PC-3 (cell line): ENCODE data around the gene GPR152. TPM values are rescaled to one million over a fixed set of nuclear protein-coding genes. Genes with fewer than 3 reads are reported as not detected.

ENCODE experiments used
- ATAC-seq: fragments of 200-7000 bp; cut with Tn5 transposase; 2 replicates; pipeline ENCODE4 v1.9.1; 2020; ENCODE audit warnings: mild to moderate bottlenecking, moderate library complexity
- BruUV-seq: library from RNA; stranded (reverse); fragments of 400-500 nt; replicated peaks from 2 replicates; lab custom pipeline; 2021; lab: Mats Ljungman, UMichigan
- CTCF ChIA-PET: fragments of 300-600 bp; sonication (Branson Sonifier 250); formaldehyde crosslinking; loops from one replicate; lab custom pipeline; 2022; ENCODE audit warnings: antibody characterized with exemption; lab: Charles Lee
- POLR2A ChIA-PET: fragments of 300-600 bp; sonication (Branson Sonifier 250); formaldehyde crosslinking; loops from one replicate; lab custom pipeline; 2022; ENCODE audit warnings: antibody characterized with exemption; ENCODE audit not compliant: unreplicated experiment; lab: Charles Lee
- DNase-seq: peaks from one replicate; pipeline ENCODE4 v3.0.0-alpha.2; 2015
- H2AFZ ChIP-seq: fragments of 300-600 bp; sonication (generic); 2 replicates; pipeline ENCODE4 v1.6.0; 2016; ENCODE audit warnings: antibody characterized with exemption, low read length
- H3F3A ChIP-seq: fragments of 300-600 bp; sonication (generic); one replicate; pipeline ENCODE4 v1.6.0; 2017; ENCODE audit warnings: antibody characterized with exemption, low read length, control low read depth, mild to moderate bottlenecking; ENCODE audit not compliant: unreplicated experiment
- H3K27ac ChIP-seq: fragments of 300-600 bp; sonication (generic); 2 replicates; pipeline ENCODE4 v1.5.1; 2016; ENCODE audit warnings: mild to moderate bottlenecking, low read length
- H3K27me3 ChIP-seq: fragments of 300-600 bp; sonication (generic); 2 replicates; pipeline ENCODE4 v1.6.1; 2016; ENCODE audit warnings: low read length, mixed read lengths
- H3K36me3 ChIP-seq: fragments of 300-600 bp; sonication (generic); 2 replicates; pipeline ENCODE4 v1.6.1; 2016; ENCODE audit warnings: low read depth, mixed run types, low read length, mixed read lengths
- H3K4me1 ChIP-seq: fragments of 300-600 bp; sonication (generic); 2 replicates; pipeline ENCODE4 v1.5.1; 2016; ENCODE audit warnings: low read length; ENCODE audit not compliant: insufficient read depth
- H3K4me2 ChIP-seq: fragments of 300-600 bp; sonication (generic); 2 replicates; pipeline ENCODE4 v1.6.0; 2016; ENCODE audit warnings: low read length
- H3K4me3 ChIP-seq: fragments of 300-600 bp; sonication (generic); 2 replicates; pipeline ENCODE4 v1.5.1; 2016; ENCODE audit warnings: mild to moderate bottlenecking, low read length, mixed read lengths
- H3K79me2 ChIP-seq: fragments of 300-600 bp; sonication (generic); 2 replicates; pipeline ENCODE4 v1.6.1; 2017; ENCODE audit warnings: low read length, mixed read lengths
- H3K9ac ChIP-seq: fragments of 300-600 bp; sonication (generic); 2 replicates; pipeline ENCODE4 v1.6.0; 2016; ENCODE audit warnings: mild to moderate bottlenecking, low read length
- H3K9me2 ChIP-seq: fragments of 300-600 bp; sonication (generic); replicated peaks from 2 replicates; pipeline ENCODE4 v1.6.1; 2016; ENCODE audit warnings: mixed run types, low read length, mixed read lengths
- H3K9me3 ChIP-seq: fragments of 300-600 bp; sonication (generic); 2 replicates; pipeline ENCODE4 v1.6.1; 2016; ENCODE audit warnings: low read length, mixed read lengths
- H4K20me1 ChIP-seq: fragments of 300-600 bp; sonication (generic); 2 replicates; pipeline ENCODE4 v1.6.1; 2016; ENCODE audit warnings: low read length, mixed read lengths
- EZH2 ChIP-seq: fragments of 300-600 bp; sonication (generic); IDR thresholded peaks from one replicate; pipeline ENCODE4 v1.6.1; 2017; ENCODE audit warnings: antibody characterized with exemption, mild to moderate bottlenecking, low read length; ENCODE audit not compliant: unreplicated experiment
- EZH2phosphoT487 ChIP-seq: fragments of 300-600 bp; sonication (generic); IDR thresholded peaks from 2 replicates; pipeline ENCODE4 v1.6.1; 2018; ENCODE audit warnings: mild to moderate bottlenecking, antibody characterized with exemption, low read length, borderline replicate concordance
- intact Hi-C: fragments of 100-400 bp; cut with micrococcal nuclease; formaldehyde crosslinking; loops from 2 replicates; pipeline ENCODE4 v1.9.0; 2023
- total RNA-seq: library from RNA; depleted of rRNA; stranded (reverse); fragments of >200 nt; gene quantifications from 2 replicates; pipeline ENCODE4 v1.2.3, GENCODE V29; 2014
- TF ChIP-seq, protein P1 (sequence below): fragments of 300-600 bp; sonication (generic); conservative IDR thresholded peaks from 2 replicates; pipeline ENCODE4 v1.5.1; 2017; ENCODE audit warnings: antibody characterized with exemption, low read depth, mild to moderate bottlenecking, low read length

GPR152 gene
- total RNA-seq, 1 experiment from 2014 or later: not detected

GRCh38 chr11:67420147-67420645 is 32.3 kb downstream of the GPR152 start:
- POLR2A ChIA-PET: interaction anchor here (1.2 kb wide), 1 partner anchor 19 kb away, joined by 5 read pairs; the partner anchor contains the start of gene PPP1CA
- no TSS peak for BruUV-seq
- Histone ChIP-seq H3K79me2 (no peaks in the 10 kb centered on the region), H3K9ac (peak overlapping the region; percentile 62; the same call in 1 of the 2 replicates), H3K27ac (no peak overlapping the region), H3F3A (no peaks in the 10 kb centered on the region), H3K9me2 (no peaks in the 10 kb centered on the region), H3K9me3 (no peaks in the 10 kb centered on the region), H3K4me1 (peaks cover 13% of the 10 kb centered on the region; the same call in 1 of the 2 replicates), H3K4me3 (peak overlapping the region; percentile 73), H3K4me2 (peak overlapping the region; percentile 90), H2AFZ (peak overlapping the region; percentile 85; the same call in 1 of the 2 replicates), H3K36me3 (no peaks in the 10 kb centered on the region), H4K20me1 (no peaks in the 10 kb centered on the region), H3K27me3 (no peaks in the 10 kb centered on the region)
- no peak for ATAC-seq
- CTCF ChIA-PET: interaction anchor here (1.7 kb wide), 1 partner anchor 18 kb away, joined by 6 read pairs; the partner anchor contains the start of gene PPP1CA
- no peak for TF ChIP-seq EZH2phosphoT487
- TF ChIP-seq EZH2: no peak
- TF ChIP-seq, protein P1, sequence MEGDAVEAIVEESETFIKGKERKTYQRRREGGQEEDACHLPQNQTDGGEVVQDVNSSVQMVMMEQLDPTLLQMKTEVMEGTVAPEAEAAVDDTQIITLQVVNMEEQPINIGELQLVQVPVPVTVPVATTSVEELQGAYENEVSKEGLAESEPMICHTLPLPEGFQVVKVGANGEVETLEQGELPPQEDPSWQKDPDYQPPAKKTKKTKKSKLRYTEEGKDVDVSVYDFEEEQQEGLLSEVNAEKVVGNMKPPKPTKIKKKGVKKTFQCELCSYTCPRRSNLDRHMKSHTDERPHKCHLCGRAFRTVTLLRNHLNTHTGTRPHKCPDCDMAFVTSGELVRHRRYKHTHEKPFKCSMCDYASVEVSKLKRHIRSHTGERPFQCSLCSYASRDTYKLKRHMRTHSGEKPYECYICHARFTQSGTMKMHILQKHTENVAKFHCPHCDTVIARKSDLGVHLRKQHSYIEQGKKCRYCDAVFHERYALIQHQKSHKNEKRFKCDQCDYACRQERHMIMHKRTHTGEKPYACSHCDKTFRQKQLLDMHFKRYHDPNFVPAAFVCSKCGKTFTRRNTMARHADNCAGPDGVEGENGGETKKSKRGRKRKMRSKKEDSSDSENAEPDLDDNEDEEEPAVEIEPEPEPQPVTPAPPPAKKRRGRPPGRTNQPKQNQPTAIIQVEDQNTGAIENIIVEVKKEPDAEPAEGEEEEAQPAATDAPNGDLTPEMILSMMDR: no peak
- DNase-seq: no peak
- intact Hi-C loops: no loop called here

- Histone ChIP-seq H3K9ac (no peak overlapping the region), H3F3A (no peaks in the 10 kb centered on the region), H3K27ac (no peak overlapping the region), H3K9me3 (no peaks in the 10 kb centered on the region), H3K4me1 (peaks cover 13% of the 10 kb centered on the region; the same call in 1 of the 2 replicates), H4K20me1 (no peaks in the 10 kb centered on the region), H3K36me3 (no peaks in the 10 kb centered on the region), H3K4me2 (no peak overlapping the region), H3K79me2 (no peaks in the 10 kb centered on the region), H3K9me2 (no peaks in the 10 kb centered on the region), H2AFZ (no peak overlapping the region), H3K27me3 (no peaks in the 10 kb centered on the region), H3K4me3 (no peak overlapping the region)
- ChIA-PET CTCF (interaction anchor here (1.7 kb wide), 1 partner anchor 18 kb away, joined by 6 read pairs; the partner anchor contains the start of gene PPP1CA), POLR2A (interaction anchor here (0.5 kb wide), 1 partner anchor 13 kb away, joined by 4 read pairs; no protein-coding TSS in a partner anchor)
- intact Hi-C loops: no loop called here
- BruUV-seq: TSS peak; percentile 45
- no peak for TF ChIP-seq EZH2phosphoT487
- no peak for TF ChIP-seq EZH2
- TF ChIP-seq, protein P1: no peak
- DNase-seq (no peak), ATAC-seq (no peak)
Measured at GRCh38 chr11:67419325-67420049, 33.0 kb downstream of the GPR152 start.
